Right forelimb (tissue), 1 donor: ENCODE data around the gene ZNF335.
"Not testable (repeated sequence)": the region's sequence is repeated elsewhere in the genome, so short reads cannot be mapped to it uniquely, and the experiment has no call there.

Experiments
- DNase-seq: peaks from one replicate; pipeline ENCODE4 v3.0.0-alpha.2; 2018

Gene ZNF335

DNA sequence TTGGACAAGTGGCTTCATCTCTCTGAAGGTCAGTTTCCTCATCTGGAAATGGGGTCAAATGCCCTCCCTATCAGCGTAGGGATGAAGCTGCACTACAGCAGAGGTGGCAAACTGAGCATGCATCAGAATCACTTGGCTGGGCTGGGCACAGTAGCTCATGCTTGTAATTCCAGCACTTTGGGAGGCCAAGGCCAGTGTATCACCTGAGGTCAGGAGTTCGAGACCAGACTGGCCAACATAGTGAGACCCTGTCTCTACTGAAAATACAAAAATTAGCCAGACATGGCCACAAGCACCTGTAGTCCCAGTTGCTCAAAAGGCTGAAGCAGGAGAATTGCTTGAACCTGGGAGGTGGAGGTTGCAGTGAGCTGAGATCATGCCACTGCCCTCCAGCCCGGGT, 30.0 kb upstream of the ZNF335 start:
- DNase-seq = no peak

DNA sequence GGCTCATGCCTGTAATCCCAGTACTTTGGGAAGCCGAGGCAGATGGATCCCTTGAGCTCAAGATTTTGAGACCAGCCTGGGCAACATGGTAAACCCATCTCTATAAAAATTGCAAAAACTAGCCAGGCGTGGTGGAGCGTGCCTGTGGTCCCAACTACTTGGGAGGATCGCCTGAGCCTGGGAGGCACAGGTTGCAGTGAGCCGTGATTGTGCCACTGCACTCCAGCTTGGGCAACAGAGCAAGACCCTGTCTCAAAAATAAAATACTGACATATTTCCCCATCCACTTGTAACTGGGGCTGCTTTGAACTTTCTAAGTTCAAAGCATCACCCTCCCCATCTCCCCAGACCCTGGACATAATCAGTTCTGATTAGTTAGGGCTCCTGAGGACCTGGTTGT, 29.5 kb upstream of the ZNF335 start:
- no peak for DNase-seq

DNA sequence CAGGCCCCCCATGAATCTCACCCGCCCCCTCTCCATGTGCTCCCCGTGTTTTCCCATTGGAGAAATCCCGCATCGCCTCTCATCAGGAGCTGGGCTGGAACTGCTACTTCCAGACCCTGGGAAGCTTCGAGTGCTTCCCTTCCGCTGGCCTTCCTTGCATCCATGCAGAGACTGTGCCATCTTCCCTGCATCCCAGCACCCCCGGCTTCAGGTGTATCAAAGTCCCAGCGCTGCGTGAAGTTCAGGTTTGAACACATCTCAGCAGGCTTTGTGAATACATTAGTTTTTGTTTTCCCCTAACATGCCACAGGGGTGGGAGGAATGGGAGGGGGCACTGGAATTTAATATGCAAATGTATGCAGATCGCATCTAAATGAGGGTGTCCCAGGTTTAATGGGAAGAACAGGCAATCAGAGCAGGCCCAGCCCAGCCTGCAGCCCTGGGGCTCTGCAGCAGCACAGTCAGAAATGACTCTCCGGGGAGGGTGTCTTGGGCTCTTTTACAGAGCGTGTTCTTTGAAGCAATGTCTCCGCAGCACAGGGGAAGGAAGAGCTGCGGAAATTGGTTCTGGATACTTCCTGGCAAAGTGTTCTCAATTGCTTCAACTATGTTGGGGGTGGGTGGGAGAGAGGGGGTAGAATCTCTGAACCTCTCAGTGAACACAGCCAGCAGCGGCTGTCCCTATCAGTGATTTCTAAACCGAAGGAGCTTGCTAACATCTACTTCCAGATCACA, 28.4 kb upstream of the ZNF335 start:
- no peak for DNase-seq

DNA sequence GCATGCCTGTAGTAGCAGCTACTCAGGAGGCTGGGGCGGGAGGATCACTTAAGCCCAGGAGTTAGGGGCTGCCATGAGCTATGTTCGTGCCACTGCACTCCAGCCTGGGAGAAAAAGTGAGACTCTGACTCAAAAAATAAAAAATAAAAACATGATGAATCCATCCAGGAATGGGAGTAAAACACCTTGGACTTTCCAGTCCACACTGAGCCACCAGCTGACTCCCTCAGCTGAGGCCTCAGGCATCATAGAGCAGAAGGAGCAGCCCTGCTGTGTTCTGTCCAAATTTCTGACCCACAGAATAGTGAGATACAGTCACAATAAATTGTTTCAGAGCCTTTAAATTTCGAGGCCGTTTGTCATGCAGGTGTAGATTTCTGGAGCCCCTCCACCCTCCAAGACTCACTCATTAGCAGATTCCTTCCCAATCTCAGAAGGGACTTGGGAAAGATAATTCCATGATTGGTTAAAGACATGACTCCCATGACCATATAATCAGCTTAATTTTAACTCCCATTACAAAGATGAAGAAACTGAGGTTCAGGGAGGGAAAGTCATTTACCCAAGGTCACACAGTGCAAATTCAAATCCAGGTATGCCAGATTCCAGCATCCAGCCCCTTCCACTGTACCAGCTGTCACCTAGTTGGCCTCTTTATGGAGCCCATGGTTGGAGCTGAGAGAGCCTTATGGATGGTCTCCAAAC, 27.7 kb upstream of the ZNF335 start:
- no peak for DNase-seq

DNA sequence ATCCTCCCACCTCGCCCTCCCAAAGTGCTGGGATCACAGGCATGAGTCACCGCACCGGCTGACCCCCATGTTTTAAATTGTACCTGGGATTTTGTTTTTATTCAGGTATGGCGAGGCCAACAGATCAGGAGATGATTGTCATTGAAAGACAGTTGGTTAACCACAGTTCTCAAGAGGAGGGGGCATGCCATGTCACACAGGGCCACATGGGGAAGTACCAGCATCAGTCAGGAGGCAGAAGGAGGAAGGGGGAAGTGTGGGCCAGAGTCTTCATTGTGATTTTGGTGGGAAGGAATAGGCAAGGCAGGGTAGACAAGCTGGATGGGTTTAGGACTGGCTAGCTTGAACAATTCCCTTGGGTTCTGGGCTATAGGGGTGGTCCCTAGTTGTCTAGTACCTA, 26.8 kb upstream of the ZNF335 start:
- DNase-seq = no peak

DNA sequence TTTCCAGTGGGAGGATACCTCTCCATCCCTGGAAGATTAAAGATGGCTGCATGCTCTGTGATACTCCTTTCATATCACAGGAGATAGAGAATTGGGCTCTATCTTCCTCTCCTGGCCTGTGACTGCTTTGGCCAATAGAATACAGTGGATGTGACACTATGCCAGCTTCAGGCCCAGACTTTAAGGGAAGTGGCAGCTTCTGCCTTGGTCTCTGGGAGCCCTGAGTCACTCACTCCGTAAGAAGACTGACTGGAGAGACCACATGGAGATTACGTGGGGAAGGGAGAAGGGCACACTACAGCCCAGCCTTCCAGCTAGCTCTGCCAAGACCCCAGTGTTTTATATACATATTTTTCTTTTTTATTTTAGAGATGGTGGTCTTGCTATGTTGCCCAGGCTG, 26.3 kb upstream of the ZNF335 start:
- DNase-seq = no peak

DNA sequence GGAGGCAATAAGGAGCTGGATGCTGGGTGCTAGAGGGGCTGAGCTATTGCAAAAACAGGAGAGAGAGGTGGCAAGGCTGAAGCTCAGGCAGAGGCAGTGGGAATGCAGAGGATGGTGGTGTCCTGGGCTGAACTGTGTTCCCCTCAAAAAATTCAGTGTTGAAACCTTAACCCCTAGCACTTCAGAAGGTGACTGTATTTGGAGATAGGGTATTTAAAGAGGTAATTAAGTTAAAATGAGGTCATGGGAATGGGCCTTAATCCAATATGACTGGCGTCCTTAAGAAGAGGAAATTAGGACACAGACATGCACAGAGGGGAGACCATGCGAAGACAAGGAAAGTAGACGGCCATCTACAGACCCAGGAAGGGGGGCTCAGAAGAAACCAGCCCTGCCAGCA, 25.2 kb upstream of the ZNF335 start:
- DNase-seq = no peak

DNA sequence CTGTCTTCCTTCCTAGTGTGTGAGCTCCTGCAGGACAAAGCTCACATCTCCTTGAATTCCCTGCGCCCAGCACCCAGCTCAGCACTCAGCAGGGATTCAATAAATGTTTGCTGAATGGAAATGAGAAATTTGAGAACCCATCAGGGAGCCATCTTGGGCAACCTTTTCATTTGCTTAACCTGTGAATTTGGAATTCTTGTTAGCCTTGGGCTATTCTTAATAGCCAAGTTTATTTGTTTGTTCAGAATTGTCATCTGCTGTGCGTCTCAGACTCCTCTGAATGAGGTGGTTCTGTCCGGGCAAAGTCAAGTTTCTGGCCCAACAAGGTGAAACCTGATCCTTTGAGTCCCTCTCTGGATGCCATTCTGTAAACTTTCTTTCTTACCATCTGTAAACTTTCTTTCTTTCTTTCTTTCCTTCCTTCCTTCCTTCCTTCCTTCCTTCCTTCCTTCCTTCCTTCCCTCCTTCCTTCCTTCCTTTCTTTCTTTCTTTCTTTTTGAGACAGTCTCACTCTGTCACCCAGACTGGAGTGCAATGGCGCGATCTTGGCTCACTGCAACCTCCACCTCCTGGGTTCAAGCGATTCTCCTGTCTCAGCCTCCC, 23.6 kb upstream of the ZNF335 start:
- not testable (repeated sequence) for DNase-seq

DNA sequence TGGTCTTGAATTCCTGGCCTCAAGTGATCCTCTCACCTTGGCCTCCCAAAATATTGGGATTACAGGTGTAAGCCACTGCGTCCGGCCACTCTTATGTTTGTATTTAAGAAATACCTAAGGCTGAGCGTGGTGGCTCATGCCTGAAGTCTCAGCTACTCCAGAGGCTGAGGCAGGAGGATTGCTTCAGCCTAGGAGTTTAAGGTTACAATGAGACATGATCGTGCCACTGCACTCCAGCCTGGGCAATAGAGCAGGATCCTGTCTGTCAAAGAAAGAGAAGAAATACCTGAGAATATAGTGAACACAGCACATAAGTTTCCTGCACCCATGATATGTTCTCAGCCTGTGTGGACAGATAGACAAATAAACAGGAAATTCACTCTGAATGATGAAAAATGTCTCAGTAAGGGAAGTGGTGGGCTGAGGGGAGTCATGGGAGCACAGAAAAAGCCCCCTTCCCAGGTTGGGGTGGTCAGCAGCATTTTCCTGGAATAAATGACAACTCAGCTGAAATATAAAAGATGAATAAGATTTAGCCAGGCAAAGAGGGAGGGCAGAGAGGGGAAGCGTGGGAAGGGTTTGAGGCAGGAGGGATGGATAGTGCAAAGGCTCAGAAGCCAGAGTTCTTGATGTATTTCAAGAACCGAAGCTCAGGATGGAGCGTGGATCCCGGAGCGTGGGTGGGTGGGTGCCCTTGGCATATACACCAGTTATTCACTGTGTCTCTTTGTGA, 22.9 kb upstream of the ZNF335 start:
- no peak for DNase-seq

DNA sequence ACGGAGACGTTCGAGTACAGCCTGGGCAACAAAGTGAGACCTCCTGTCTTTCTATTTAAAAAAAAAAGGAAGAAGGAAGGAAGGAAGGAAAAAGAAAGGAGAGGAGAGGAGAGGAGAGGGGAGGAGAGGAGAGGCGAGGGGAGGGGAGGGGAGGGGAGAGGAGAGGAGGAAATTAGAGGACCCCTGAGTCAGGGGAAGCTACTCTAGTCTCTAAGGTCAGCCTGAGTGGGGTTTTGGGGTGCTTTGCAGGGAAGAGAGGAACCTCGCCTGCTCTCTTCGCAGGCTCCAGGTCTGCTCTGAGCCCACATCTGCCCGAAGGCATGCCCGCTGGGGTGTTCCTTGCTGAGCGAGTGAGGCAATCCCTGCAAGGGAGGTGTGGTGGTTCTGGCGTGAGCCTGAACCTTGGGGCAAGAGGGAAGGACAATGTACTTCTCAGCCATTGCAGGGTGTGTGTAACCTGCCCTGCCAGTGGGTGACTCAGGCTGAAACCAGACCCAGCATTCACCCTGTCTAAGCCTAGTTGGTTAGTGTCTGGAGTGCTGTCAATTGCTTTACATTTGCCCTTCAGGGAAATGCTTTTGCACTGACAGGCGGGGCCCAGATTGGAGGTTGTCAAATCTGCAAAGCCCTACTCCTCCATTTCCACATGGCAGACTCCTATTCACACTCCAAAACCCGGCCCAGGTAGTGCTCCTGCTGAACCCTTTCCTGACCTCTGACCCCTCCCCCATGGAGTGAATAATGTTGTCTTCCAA, 21.4 kb upstream of the ZNF335 start:
- no peak for DNase-seq

DNA sequence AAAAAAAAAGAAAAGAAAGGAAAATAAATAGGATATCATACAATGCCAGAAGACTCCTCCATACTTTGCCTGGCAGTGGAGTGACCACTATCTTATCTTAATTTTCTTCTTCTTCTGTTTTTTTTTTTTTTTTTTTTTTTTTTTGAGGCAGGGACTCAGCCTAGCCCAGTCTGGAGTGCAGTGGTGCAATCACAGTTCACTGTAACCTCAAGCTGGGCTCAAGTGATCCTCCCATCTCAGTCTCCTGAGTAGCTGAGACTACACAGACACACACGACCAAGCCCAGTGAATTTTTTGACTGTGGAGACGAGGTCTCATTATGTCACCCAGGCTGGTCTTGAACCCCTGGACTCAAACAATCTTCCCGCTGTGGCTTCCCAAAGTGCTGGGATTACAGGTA, 19.6 kb upstream of the ZNF335 start:
- no peak for DNase-seq

DNA sequence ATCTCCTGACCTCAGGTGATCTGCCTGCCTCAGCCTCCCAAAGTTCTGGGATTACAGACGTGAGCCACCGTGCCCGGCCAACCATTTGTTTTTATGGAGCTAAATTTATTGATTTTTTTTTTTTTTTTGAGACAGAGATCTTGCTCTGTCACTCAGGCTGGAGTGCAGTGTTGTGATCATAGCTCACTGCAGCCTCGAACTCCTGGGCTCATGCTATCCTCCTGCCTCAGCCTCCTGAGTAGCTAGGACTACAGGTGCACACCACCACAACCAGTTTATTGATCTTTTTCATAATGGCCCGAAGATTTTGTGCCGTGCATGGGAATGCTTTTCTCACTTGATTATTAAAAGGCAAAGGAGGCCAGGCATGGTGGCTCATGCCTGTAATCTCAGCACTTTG, 16.8 kb upstream of the ZNF335 start:
- not testable (repeated sequence) for DNase-seq

DNA sequence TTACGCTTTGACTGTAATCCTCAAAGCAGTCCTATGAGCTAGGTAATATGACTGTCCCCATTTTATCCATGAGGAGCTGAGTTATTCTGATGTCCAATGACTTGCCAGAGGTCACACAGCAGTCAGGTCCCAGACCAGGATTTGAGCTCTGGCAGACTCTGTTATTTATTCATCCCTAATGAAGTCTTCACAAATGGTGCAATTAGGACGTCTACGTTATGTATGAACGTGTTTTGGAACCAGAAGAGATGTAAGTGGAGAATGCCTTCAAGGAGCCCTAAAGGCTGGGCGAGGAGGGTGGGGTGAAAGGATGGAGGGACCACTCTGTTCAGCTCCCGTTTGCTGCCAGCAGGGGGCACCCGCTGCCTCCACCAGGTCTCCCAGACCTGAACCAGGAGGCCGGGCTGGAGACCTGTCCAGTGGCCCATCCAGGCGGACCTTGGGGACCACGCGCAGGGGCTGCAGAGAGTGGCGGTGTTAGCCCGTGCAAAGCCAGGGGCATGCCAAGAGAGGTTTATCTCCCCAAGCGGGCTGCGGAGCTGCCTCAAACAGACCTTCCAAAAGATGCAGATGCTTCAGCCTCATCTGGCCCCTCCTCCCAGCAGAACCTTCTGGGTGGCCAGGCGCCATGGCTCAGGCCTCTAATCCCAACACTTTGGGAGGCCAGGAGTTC, 15.2 kb upstream of the ZNF335 start:
- peak; percentile 74 for DNase-seq

DNA sequence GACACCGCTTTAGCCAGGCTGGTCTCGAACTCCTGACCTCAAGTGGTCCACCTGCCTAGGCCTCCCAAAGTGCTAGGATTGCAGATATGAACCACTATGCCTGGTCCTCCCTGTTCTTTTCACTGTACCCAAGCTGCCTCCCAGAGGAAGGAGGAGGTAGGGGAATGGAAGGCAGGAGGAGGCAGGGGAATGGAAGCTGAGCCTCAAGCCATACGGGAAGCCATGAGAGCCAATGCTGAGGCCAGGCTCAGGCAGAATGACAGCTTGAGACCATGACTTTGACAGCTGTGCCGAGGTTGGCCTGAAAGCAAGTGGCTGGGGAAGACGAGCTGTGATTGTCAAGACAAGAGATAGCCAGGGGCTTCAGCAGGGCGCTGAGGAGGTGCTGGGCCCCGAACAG, 13.6 kb upstream of the ZNF335 start:
- DNase-seq = no peak

DNA sequence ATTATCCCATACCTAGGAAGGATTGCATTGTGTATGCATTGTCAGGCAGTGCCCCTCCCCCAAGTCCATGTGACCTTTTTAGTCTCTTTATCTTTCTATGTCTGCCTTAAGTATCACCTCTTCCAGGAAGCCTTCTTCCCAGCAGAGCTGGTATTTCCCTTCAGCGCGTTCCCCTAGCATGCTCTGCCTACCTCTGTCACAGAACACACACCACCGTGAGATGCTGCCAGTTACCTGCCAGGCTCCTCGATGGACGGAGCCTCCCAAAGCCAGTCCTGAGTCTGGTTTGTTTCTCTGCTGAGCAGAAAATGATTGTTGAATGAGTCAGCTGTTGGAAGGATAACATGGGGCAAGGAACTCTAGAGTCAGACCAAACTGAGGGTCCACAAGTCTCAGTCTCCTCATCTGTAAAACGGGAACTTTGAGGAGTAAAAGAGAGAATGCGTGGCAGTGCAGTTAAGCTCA, 11.3 kb upstream of the ZNF335 start:
- DNase-seq = no peak

DNA sequence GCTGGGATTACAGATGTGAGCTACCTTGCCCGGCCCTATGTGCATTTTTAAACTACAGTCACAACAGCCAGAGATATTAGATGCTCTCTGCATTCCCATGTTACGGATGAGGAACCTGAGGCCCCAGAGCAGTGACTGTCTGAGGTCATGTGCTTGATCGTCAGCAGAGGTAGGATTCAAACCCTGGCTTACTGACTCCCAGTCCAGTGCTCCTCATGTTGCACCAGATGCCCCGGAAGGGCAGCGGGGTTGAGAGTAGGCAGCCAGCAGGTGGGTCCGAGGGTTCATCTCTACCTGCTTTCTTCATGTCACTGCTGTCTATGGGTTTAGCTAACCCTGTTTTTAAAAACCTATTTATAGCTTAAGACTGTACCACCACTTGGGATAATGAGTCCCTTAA, 9.3 kb upstream of the ZNF335 start:
- DNase-seq = no peak

DNA sequence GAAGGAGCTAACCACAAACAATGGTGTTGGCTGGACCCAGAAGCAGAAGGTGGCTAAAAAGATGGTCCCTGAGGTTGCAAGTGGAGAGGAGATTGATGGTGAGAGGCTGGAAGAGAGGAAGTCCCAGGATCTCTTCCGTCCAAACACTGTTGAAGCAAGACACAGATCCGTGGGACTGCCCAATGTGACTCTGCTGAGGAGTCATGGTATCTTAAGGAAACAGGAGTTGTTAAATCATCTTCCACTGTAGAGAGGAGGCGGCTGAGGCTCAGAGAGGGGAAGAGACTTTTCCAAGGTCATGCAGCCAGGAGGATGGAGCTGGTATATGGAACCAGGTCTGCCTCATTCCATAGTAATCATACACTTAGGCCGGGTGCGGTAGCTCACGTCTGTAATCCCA, 4.1 kb upstream of the ZNF335 start:
- no peak for DNase-seq

DNA sequence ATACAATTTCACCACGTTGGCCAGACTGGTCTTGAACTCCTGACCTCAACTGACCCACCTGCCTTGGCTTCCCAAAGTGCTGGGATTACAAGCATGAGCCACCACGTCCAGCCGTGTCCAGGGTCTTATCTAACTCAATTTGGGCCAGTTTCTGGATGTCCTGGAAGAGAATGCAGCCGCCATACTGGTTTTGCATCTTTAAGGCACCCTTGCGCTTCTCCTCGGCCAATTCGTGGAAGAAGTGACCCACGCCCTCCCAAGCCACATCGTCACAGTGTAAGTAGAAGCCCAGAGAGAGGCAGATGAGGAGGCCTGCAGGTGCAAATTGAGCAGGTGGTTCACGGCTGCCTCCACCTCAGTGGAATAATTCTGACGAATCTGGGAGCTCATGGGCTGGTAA, 3.7 kb upstream of the ZNF335 start:
- DNase-seq = no peak

DNA sequence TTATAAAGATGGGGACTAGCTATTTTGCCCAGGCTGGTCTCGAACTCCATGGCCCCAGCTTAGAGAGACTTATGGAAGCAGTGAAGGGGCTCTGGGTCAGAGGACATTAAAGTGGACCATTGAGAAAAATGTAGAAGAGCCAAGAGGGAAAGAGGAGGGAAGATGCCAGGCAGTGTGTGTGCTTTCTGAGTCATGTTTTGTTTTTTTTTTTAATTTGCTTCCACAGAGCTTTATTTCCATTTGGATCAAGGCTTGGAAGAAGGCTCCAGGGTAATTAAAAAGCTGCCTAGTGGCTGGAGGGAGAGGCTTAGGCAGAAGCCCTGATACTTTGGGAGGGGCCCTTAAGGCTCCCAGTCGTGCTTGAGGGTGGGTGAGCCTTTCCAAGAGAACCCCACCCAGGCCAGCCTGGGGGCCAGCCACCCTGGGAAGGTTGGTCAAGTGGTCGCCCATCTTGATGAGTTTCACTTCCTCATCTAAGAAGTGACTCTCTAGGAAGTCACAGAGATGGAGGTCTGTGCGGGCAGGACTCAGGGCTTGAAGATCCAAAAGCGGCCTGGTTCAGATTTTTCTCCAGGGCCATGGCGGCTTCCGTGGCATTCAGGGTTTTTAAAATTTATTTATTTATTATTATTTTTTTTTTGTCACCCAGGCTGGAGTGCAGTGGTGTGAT, 3.0 kb upstream of the ZNF335 start:
- DNase-seq = no peak

DNA sequence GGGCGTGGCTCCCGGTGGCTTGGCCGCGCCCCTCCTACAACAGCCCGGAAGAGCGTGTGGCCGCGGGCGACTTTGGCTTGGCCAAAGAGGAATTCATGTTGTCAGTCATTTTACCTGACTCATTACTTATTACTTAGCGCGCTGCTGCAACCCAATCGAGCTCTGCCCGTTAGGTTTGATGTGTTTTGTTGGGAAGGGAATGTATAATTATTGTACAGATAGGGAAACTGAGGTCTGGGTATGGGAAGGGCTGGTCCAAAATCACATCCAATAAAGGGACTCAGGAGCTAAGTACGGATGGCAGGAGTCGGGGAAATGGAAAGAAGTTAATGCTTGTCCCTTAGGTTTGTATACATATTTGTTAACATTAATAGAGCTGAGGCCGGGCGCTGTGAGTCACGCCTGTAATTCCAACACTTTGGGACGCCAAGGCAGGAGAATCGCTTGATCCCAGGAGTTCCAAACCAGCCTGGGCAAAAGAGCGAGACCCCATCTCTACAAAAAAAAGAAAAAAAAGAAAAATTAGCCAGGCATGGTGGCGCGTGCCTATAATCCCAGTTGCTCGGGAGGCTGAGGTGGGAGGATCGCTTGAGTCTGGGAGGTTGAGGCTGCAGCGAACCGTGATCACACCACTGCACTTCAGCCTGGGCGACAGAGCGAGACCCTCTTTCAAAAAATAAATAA, 639 bp upstream of the ZNF335 start:
- DNase-seq = no peak

DNA sequence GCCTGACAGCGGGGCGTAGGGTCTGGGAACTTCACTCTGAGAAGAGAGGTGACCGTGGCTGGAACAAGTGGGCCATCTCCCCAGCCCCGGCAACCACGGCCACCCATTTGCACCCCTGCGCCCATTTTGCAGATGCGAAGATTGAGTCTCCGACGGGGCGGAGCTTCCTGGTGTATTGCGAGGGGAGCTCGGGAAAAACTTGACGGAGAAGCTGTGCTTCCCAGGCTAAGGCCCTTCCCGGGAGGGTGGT, 653 bp downstream of the ZNF335 start:
- DNase-seq = no peak
